OCI-M2 (cell line): ENCODE data around the gene CTDSPL.
"Not testable (repeated sequence)": the region's sequence is repeated elsewhere in the genome, so short reads cannot be mapped to it uniquely, and the experiment has no call there.

Experiments
- DNase-seq: peaks from one replicate; lab custom pipeline; 2025; ENCODE audit not compliant: unreplicated experiment; lab: John Stamatoyannopoulos, UW

Gene CTDSPL

DNA sequence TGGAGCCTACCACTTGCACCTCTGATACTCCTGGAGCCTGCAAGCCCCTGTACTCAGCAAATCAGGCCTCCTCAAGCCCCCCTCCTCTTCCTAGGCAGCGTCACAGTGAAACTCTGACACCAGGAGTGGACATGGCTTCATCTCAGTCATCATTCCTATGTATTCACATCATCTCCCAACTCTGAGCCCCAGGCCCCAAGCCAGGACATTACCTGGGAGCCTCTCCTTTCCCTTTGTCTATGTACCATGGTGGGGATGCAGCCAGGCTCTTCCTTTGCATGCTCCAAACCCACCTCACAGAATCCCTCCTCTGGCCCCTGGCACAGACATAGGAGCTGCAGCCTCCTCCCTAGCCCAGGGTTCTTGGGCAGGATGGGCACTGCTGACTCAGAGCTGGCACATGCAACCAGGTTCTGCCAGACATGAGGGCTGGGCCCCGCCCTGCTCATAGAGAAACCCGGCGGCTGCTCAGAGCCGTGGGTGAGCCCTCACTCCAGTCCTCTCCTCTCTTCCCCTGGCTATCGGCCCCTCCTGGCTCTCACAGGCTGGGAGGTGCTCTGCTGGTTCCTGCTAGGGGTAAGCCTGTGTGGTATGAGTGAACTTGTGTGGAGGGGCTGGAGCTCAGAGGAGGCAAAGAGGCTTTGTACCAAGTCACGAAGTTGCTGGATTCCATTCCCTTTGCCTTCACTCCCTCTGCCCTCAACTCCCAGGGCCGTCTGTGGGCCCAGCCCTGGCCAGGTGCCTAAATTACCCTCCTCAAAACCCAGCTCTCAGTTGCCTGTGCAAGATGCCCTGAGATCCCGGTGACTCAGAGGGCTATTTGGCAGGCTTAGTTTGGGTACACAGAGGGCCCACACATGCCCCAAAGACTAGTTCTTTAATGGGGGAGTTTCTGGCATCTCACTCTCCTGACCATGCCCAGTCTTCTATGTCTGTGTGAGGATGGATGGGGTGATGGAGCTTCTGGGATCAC is 169.6 kb downstream of the CTDSPL start:
- no peak for DNase-seq

DNA sequence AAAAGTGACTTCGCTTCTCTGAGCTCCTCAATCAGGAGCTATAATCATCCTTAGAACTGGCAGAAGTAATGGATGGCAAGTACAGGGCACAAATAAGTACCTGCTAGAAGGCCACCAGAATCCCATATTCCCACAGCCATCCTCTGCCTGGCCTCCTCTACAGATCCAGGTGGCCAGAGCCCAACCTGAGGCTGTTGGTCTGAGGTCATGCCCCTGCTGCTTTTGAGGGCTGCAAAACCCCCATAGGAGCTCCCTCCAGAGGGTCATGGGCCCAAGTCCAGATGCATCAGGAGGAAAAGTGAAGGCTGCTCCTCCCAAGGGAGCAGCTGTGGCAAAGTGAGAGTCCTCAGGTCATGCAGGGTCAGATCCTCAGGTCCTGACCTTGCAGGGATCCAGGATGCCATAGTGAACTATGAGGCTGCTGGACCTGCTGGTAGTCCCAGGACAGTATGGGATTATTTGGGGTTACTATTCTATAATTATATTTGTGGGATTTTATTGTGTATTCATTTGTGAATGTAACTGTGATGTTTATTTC is 170.7 kb downstream of the CTDSPL start:
- DNase-seq, result no peak

DNA sequence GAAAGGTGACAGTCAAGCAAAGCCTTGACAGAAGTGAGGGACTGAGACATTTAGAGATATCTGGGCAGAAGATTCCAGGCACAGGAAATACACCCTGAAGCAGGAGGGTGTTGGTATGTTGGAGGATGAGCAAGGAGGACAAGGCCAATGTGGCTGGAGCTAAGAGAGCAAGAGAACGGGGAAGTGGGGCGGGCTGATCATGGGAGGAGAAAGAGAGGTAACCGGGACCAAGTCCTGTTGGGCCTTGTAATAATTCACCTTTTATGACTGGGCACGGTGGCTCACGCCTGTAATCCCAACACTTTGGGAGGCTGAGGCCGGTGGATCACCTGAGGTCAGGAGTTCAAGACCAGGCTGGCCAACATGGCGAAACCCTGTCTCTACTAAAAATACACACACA is 171.9 kb downstream of the CTDSPL start:
- not testable (repeated sequence) for DNase-seq
